Non-pigmented ciliary epithelial cell (primary cell): Measurements from ENCODE around the gene HOXA9.

Experiments
- DNase-seq: peaks from one replicate; pipeline ENCODE4 v3.0.0-alpha.2; 2010; ENCODE audit warnings: low read depth

The HOXA9 gene

GRCh38 chr7:27142580-27143022 is 22.7 kb downstream of the HOXA9 start:
- DNase-seq = no peak

GRCh38 chr7:27141923-27142579 is 23.3 kb downstream of the HOXA9 start:
- no peak for DNase-seq

GRCh38 chr7:27141137-27141922 is 24.0 kb downstream of the HOXA9 start:
- DNase-seq = no peak

GRCh38 chr7:27140126-27140857 is 25.0 kb downstream of the HOXA9 start:
- no peak for DNase-seq

- DNase-seq = no peak
Measured at GRCh38 chr7:27139334-27140125, 25.8 kb downstream of the HOXA9 start.

GRCh38 chr7:27138985-27139333 is 26.4 kb downstream of the HOXA9 start:
- DNase-seq = no peak

GRCh38 chr7:27138472-27138871 is 26.9 kb downstream of the HOXA9 start:
- no peak for DNase-seq

GRCh38 chr7:27137640-27138315 is 27.6 kb downstream of the HOXA9 start:
- DNase-seq = no peak

GRCh38 chr7:27134392-27134791 is 30.9 kb downstream of the HOXA9 start:
- DNase-seq = no peak

GRCh38 chr7:27133409-27134231 is 31.7 kb downstream of the HOXA9 start:
- no peak for DNase-seq

GRCh38 chr7:27132978-27133377 is 32.4 kb downstream of the HOXA9 start:
- no peak for DNase-seq

GRCh38 chr7:27132214-27132613 is 33.1 kb downstream of the HOXA9 start:
- DNase-seq = no peak

- DNase-seq = no peak
Measured at GRCh38 chr7:27131390-27131819, 33.9 kb downstream of the HOXA9 start.

- DNase-seq = no peak
Measured at GRCh38 chr7:27130540-27131389, 34.6 kb downstream of the HOXA9 start, which contains the start of gene HOXA4. TSS of gene HOXA4 (minus strand) at chr7:27130757. CDS start at chr7:27130733, 24 bp downstream.

GRCh38 chr7:27129729-27130539 is 35.4 kb downstream of the HOXA9 start:
- no peak for DNase-seq

GRCh38 chr7:27128776-27129728 is 36.3 kb downstream of the HOXA9 start:
- no peak for DNase-seq

GRCh38 chr7:27128034-27128433 is 37.3 kb downstream of the HOXA9 start:
- DNase-seq = no peak
